A172 (cell line): ENCODE data around the gene ELOVL2. TPM values are rescaled to one million over a fixed set of nuclear protein-coding genes. Genes with fewer than 3 reads are reported as not detected.
"Not testable (repeated sequence)": the region's sequence is repeated elsewhere in the genome, so short reads cannot be mapped to it uniquely, and the experiment has no call there.

Experiments used
- DNase-seq: peaks from one replicate; pipeline ENCODE4 v3.0.0-alpha.2; 2015; ENCODE audit warnings: low spot score
- total RNA-seq: library from RNA; depleted of rRNA; stranded (reverse); fragments of >200 nt; shearing (Covaris generic); gene quantifications from 2 replicates; pipeline ENCODE4 v1.2.3, GENCODE V29; 2014; rRNA removed

The ELOVL2 gene
- total RNA-seq = 9.4 and 10.5 TPM in 2 replicates

- peak; percentile 28 for DNase-seq
These were observed at the start of gene ELOVL2 for GRCh38 chr6:11043961-11044711. TSS of gene ELOVL2 (minus strand) at chr6:11044305. CDS start at chr6:11044230, 75 bp downstream.

- no peak for DNase-seq
These were observed 49.2 kb upstream of the ELOVL2 start for GRCh38 chr6:11093376-11093625.

- peak; percentile 26 for DNase-seq
These were observed 48.7 kb upstream of the ELOVL2 start for GRCh38 chr6:11092668-11093375.

GRCh38 chr6:11091141-11091540, 47.0 kb upstream of the ELOVL2 start:
- not testable (repeated sequence) for DNase-seq

- no peak for DNase-seq
These were observed 45.6 kb upstream of the ELOVL2 start for GRCh38 chr6:11089695-11090094.

- not testable (repeated sequence) for DNase-seq
These were observed 43.2 kb upstream of the ELOVL2 start for GRCh38 chr6:11087141-11087812.

- peak; percentile 37 for DNase-seq
These were observed 41.8 kb upstream of the ELOVL2 start for GRCh38 chr6:11085758-11086435.

GRCh38 chr6:11083956-11084355, 39.9 kb upstream of the ELOVL2 start:
- no peak for DNase-seq

GRCh38 chr6:11083491-11083890, 39.4 kb upstream of the ELOVL2 start:
- DNase-seq = peak; percentile 10

- DNase-seq = no peak
These were observed 36.2 kb upstream of the ELOVL2 start for GRCh38 chr6:11080296-11080695.

- DNase-seq = no peak
These were observed 34.2 kb upstream of the ELOVL2 start for GRCh38 chr6:11078266-11078665.

- DNase-seq = no peak
These were observed 32.4 kb upstream of the ELOVL2 start for GRCh38 chr6:11076540-11076939.

GRCh38 chr6:11072101-11072500, 28.0 kb upstream of the ELOVL2 start:
- DNase-seq = peak; percentile 15

- DNase-seq = peak; percentile 4
These were observed 25.7 kb upstream of the ELOVL2 start for GRCh38 chr6:11069760-11070159.

GRCh38 chr6:11067348-11067747, 23.2 kb upstream of the ELOVL2 start:
- no peak for DNase-seq

- no peak for DNase-seq
These were observed 22.6 kb upstream of the ELOVL2 start for GRCh38 chr6:11066505-11067347.

GRCh38 chr6:11065436-11066202, 21.5 kb upstream of the ELOVL2 start:
- no peak for DNase-seq

- no peak for DNase-seq
These were observed 20.7 kb upstream of the ELOVL2 start for GRCh38 chr6:11064836-11065235.

GRCh38 chr6:11062715-11063114, 18.6 kb upstream of the ELOVL2 start:
- DNase-seq = no peak

- no peak for DNase-seq
These were observed 18.0 kb upstream of the ELOVL2 start for GRCh38 chr6:11062083-11062482.

GRCh38 chr6:11058406-11058805, 14.3 kb upstream of the ELOVL2 start:
- DNase-seq = no peak
